HG03457 (cell line): ENCODE results near the gene FOXP1.

Experiments
- ATAC-seq: cut with Tn5 transposase; IDR thresholded peaks from one replicate; pipeline ENCODE4 v1.9.1; 2021; ENCODE audit warnings: moderate number of reproducible peaks; ENCODE audit not compliant: unreplicated experiment

FOXP1 gene

GRCh38 chr3:71166339-71167240, 416.9 kb downstream of the FOXP1 start:
- no peak for ATAC-seq

GRCh38 chr3:71164881-71165280, 418.6 kb downstream of the FOXP1 start:
- no peak for ATAC-seq

GRCh38 chr3:71163198-71163918, 420.2 kb downstream of the FOXP1 start:
- ATAC-seq: no peak

- no peak for ATAC-seq
These were observed 421.3 kb downstream of the FOXP1 start for GRCh38 chr3:71162221-71162620.

- ATAC-seq: no peak
These were observed 422.6 kb downstream of the FOXP1 start for GRCh38 chr3:71160785-71161546.

GRCh38 chr3:71156062-71156665, 427.4 kb downstream of the FOXP1 start:
- ATAC-seq: no peak

GRCh38 chr3:71154846-71155245, 428.7 kb downstream of the FOXP1 start:
- no peak for ATAC-seq

GRCh38 chr3:71153713-71154112, 429.8 kb downstream of the FOXP1 start:
- ATAC-seq: no peak

- ATAC-seq: no peak
These were observed 430.6 kb downstream of the FOXP1 start for GRCh38 chr3:71152892-71153265.

- ATAC-seq: no peak
These were observed 431.3 kb downstream of the FOXP1 start for GRCh38 chr3:71152039-71152891.

- ATAC-seq: no peak
These were observed 433.3 kb downstream of the FOXP1 start for GRCh38 chr3:71149959-71150954.

GRCh38 chr3:71148455-71149060, 435.0 kb downstream of the FOXP1 start:
- no peak for ATAC-seq

GRCh38 chr3:71146673-71147072, 436.9 kb downstream of the FOXP1 start:
- no peak for ATAC-seq

- ATAC-seq: no peak
These were observed 437.6 kb downstream of the FOXP1 start for GRCh38 chr3:71145954-71146353.

GRCh38 chr3:71144525-71145253, 438.8 kb downstream of the FOXP1 start:
- ATAC-seq: no peak

GRCh38 chr3:71143493-71143892, 440.0 kb downstream of the FOXP1 start:
- no peak for ATAC-seq

- ATAC-seq: no peak
These were observed 440.9 kb downstream of the FOXP1 start for GRCh38 chr3:71142441-71143161.
